GM19351 (cell line): ENCODE measurements around the gene PFKL.
"Not testable (repeated sequence)": the region's sequence is repeated elsewhere in the genome, so short reads cannot be mapped to it uniquely, and the experiment has no call there.

Experiments
- ATAC-seq: cut with Tn5 transposase; IDR thresholded peaks from one replicate; pipeline ENCODE4 v1.9.1; 2021; ENCODE audit warnings: mild to moderate bottlenecking, moderate library complexity; ENCODE audit not compliant: unreplicated experiment

The PFKL gene

GRCh38 chr21:44275041-44275440, 24.8 kb upstream of the PFKL start:
- no peak for ATAC-seq

GRCh38 chr21:44279354-44280260, 20.2 kb upstream of the PFKL start:
- no peak for ATAC-seq

- ATAC-seq, result no peak
These were observed 18.1 kb upstream of the PFKL start for GRCh38 chr21:44281801-44282200.

- no peak for ATAC-seq
These were observed 17.5 kb upstream of the PFKL start for GRCh38 chr21:44282370-44282769.

GRCh38 chr21:44283211-44283785, 16.6 kb upstream of the PFKL start:
- ATAC-seq, result not testable (repeated sequence)

GRCh38 chr21:44283948-44284347, 15.9 kb upstream of the PFKL start:
- no peak for ATAC-seq

- ATAC-seq, result no peak
These were observed 14.5 kb upstream of the PFKL start, which contains the start of gene AIRE for GRCh38 chr21:44285138-44285992. Gene AIRE (plus strand): TSS chr21:44285876. CDS start chr21:44286007, 131 bp downstream.

- ATAC-seq, result no peak
These were observed 13.7 kb upstream of the PFKL start for GRCh38 chr21:44286086-44286715.

- ATAC-seq, result no peak
These were observed 12.9 kb upstream of the PFKL start for GRCh38 chr21:44286716-44287632.

- ATAC-seq, result no peak
These were observed 11.4 kb upstream of the PFKL start for GRCh38 chr21:44288251-44289110.

GRCh38 chr21:44289381-44290010, 10.4 kb upstream of the PFKL start:
- ATAC-seq, result no peak

GRCh38 chr21:44290327-44291077, 9.4 kb upstream of the PFKL start:
- ATAC-seq, result no peak

GRCh38 chr21:44291078-44291935, 8.5 kb upstream of the PFKL start:
- no peak for ATAC-seq

GRCh38 chr21:44291936-44292811, 7.7 kb upstream of the PFKL start:
- ATAC-seq, result no peak

- ATAC-seq, result no peak
These were observed 7.0 kb upstream of the PFKL start for GRCh38 chr21:44292812-44293195.
